ENCODE data around the gene SAC3D1.

The SAC3D1 gene

GRCh38 chr11:65090628-65091027 lies 49.6 kb downstream of the SAC3D1 start:
- Histone ChIP-seq H3K4me1 (no peaks in the 10 kb centered on the region), H3K36me3 (no peaks in the 10 kb centered on the region), H3K9me3 (no peaks in the 10 kb centered on the region), H3K27me3 (no peaks in the 10 kb centered on the region), H3K4me3 (ENCODE audit: low read depth, low read length) (no peak overlapping the region)
- TF ChIP-seq CTCF (IDR thresholded peaks at IDR 0.05; ENCODE audit: low read depth, low read length), result no peak
- DNase-seq, result no peak

Data from BE2C (cell line).